HG02981 (cell line): Measurements from ENCODE around the gene TMEM86B.
"Not testable (repeated sequence)": the region's sequence is repeated elsewhere in the genome, so short reads cannot be mapped to it uniquely, and the experiment has no call there.

Experiments
- ATAC-seq: cut with Tn5 transposase; IDR thresholded peaks from one replicate; pipeline ENCODE4 v1.9.1; 2021; ENCODE audit warnings: mild to moderate bottlenecking, moderate library complexity; ENCODE audit not compliant: unreplicated experiment

The TMEM86B gene

DNA sequence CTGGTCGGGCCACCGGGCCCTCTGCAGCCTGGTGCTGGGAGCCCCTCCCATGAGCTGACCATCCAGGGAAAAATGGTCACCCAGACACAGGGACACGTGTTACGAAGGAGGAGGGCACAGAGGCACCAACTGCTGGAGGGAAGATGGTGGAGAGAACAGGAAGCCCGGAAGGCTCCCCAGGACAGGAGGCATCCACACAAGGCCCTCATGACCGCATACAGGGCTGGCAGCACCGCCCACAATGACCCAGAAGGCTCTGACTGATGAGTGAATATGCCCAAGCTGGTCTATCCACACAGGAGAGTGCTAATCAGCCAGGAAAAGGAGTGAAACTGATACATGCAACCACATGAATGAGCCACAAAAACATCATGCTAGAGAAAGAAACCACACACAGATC, 14.0 kb upstream of the TMEM86B start:
- ATAC-seq = no peak

DNA sequence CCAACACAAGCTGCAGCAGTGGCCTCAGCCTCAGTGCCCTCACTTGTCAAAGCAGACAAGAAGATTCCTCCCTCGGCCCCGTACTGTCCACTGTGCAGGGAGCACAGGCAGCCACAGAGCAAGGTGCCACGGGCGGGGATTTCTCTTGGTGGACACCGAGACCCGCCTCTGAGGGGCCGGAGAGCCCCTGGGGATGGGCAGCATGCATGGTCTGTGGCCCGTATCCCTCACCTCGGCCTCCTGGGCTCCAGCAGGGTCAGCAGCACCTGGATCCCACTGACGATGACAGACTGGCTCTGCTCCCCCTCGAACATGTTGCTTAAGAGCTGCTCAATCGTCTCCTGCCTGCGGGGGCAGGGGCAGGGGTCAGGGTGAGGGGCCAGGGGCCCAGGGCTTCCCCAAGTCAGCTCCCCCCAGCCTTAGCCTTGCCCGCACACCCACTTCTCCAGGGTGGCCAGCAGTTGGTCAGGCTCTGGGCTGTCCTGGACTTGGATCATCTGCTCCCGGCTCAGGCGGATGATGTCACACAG, 13.4 kb upstream of the TMEM86B start:
- no peak for ATAC-seq

DNA sequence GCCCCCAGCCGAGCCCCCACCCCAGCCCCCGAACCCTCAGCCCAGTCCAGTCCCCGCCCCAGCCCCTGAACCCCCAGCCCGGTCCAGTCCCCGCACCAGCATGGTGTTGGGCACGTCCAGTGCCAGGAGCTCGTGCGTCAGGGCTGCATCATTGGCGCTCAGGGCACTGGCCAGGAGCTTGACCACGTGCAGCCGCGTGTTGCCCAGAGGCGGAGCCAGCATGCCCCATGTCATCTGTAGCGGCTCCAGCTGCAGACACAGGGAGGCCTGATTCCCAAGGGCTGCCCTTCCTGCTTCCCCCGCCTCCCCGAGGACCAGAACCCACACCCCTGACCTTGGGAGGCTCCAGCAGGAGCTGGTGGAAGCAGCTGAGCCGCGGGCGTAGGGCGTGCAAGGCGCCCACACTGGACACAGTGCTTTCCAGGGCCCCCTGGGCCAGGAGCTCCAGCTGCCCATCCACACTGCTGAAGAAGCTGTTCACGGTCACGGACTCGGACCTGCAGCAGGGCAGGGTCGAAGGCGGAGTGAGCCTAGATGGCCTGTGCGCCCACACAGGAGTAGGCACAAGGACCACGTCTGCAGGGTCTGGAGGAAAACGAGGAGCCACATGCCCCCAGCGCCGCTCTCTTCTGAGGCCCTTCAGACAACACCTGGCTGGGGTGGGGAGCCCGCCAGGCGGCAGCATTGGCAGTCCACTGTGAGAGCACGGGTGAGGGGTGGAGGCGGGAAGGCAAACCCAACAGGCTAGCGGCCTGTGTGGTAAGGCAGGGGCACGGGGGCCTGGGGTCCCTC, 12.8 kb upstream of the TMEM86B start:
- ATAC-seq = no peak

DNA sequence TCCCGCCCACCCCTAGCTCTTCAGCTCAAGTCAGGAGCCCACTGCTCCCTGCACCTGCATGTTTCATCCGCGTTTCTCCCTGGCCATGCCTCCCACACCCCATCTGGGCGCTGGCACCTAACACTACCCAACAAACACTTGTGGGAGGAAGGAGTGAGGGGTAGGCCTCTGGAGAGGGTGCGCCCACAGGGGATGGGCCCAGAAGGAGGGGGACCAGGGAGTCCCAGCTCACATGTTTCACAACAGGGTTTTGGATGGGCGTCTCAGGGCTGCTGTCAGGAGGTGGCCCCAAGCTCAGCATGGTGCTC, 12.1 kb upstream of the TMEM86B start:
- ATAC-seq = no peak

DNA sequence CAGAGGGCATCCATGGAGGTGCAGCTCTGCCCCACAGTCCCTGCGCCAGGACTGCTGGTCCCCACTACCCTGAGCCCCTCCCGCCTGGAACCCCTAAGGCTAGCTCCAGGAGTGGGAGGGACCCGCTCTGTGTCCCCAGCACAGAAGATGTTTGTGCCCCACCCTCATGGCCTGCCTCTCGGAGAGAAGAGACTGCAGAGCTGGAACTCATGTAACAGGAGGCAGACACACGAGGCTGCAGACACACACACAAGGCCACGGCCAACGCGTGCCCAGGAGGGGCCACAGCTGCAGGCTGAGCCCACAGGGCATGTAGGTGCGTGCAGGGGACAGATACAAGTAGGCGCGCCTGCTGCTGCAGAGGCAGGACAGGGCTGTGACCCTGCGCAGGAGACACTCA, 10.4 kb upstream of the TMEM86B start:
- ATAC-seq = no peak

DNA sequence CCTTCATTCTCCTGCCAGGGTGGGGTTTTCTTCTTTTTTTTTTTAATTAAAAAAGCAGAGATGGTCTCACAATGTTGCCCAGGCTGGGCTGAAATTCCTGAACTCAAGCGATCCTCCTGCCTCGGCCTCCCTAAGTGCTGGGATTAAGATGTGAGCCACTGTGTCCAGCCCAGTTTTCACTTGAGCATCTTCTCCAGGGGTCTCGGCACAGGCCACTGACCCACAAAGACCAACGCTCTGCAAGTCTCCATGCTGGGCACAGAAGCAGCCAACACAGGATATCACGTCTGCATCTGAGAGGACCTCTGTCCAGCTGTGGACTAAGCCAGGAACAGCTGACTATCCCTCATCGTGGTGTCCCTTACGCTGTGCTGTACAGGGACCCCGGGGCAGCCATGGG, 9.5 kb upstream of the TMEM86B start:
- ATAC-seq = no peak

DNA sequence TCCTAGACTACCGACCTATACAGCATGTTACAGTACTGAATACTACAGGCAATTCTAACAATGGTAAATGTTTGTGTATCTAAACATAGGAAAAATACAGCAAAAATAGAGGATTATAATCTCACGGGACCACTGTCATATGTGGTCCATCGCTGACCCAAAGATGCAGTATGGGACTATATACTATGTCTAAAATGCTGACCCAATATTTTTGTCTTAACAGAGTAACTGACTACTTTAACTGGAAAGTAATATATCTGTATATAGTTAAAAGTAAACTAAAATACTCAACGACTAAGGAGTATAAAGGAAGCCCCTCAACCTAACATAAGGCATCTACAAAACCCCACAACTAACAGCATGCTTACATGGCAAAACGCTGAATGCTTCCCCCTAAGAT, 4.4 kb upstream of the TMEM86B start:
- ATAC-seq = no peak

DNA sequence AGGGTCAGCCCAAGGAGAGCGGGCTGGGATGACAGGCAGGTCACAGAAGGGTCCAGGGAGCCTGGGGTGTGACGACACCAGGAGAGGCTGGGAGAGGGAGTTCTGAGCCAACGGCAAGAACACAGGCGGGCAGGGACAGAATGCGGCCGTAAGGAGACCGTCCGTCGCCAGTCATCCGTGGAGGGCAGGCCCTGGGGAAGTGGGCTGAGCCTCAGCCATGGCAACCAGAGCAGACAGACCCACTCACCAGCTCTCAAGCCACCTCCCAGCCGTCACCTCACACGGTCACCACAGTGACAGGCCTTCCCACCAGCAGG, 3.7 kb upstream of the TMEM86B start:
- no peak for ATAC-seq

DNA sequence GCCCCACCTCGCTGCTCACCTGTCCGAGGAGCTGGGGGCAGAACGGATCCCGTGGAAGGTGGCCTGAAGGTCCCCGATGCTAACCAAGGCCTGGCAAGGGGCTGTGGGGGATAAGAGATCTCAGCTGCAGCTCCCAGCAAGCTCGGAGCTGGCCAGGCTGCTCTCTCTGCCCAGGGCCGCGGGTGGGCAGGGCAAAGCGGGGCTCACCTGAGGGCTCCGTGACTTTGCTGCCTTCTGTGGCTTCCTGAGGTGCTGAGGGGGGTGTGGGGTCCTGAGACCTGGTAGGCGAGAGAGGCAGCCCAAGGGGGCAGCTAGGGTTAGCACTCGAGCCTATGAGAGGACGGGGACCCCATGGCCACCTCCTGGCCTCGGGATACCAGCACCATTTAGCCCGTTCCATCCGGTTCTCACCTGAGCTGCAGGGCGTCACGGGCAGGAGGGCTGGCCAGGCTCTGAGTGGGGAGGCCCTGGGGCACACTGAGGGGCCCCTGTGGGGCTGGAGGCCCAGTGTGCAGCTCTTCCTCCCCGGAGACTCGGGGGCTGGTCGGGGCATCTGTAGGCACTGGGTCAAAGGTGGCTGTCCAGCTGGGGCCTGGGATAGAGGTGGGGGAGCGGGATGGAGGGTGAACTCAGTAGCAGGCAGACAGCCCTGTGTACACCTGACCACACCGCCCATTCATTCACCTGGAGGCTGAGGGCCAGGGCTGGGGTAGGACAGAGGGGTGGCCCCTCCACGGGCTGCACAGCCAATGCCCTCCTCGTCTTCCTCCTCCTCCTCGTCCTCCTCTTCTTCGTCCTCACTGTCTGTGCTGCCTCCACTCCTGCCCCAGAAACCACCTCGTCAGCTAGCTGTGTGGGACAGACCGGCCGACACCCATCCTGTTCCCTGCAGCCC, 3.1 kb upstream of the TMEM86B start:
- no peak for ATAC-seq

DNA sequence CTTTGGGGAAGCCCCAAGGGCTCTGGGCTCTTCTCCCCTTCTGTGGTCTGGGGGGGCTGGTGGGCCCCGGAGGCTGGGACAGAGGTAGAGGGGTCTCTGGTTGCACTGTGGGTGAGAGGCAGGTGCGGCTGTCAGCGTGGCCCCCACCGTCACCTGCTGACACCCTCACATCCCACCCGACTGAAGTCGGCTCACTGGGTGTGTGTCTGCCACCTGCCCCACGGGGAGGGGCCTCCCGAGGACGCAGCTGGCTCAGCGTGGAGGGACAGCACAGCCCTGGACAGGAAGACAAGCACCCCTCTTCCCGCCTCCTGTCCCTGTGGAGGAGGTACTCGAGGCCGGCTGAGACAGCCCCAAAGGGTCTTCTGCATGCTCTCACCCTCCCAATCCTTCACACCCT, 2.2 kb upstream of the TMEM86B start:
- ATAC-seq = no peak

DNA sequence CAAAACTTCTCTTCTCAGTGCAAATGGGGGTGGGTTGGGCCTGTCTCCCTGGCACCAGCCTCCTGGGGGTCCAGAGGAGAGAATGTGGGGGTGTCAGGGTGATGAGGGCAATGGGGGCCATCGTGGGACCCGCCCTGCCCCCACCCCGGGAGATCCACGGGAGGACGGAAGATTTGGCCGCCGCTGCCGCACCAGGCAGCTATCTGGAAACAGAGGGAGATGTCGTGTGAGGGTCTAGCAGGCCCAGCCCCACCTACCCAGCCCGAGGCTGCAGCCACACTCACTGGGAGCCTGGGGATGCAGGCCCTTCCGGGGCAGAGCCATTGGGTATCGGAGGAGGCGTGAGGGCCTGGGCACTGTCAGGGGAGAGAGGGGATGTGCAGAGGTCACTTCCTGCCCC, 1.8 kb upstream of the TMEM86B start:
- no peak for ATAC-seq

DNA sequence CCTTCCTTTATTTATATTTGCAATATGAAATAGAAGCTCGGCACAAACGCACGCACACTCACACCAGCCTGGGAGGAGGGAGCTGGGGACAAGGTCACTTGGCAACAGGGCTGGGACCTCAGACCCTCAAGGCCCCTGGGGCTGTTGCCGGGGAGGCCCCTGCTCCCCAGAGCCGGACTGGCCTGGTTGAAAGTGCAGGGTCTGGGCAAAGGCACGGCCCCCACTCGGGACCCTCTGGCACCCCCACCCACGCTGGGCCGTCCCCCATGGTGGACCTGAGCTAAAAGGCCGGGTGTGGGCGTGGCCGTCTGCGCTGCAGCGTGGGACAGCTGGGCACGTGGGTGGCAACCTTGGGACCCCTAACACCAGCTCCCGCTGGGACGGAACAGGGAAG, 1.2 kb upstream of the TMEM86B start:
- no peak for ATAC-seq

DNA sequence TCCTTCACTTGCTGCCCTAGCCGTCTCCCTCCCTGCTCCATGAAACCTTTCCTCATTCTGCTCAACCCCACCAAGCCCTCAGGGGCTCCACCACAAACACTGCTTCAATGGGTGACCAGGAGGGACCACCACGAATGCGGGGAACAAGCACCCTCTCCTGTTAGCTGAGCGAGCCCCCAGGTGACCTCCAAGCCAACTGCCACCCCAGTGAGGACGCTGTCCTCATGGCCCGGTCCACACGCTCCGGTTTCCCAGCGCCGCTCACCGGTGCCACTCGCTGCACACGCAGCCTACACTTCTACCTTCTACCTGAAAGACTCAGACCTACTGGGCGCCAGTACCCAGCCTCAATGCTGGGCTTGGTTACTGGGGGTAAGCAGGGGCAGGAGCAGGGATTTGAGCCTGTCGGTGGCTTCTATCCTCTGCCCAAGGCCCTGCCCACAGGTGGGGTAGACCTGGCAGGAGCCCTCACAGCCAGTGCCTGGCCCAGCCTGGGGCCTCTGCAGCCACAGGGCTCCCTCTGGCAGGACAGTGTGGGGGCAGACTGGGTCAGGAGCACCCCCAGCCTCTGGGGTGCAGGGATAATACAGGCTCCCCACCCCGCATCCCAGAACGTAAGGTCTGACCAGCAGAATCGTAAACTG, 704 bp upstream of the TMEM86B start:
- ATAC-seq = no peak

DNA sequence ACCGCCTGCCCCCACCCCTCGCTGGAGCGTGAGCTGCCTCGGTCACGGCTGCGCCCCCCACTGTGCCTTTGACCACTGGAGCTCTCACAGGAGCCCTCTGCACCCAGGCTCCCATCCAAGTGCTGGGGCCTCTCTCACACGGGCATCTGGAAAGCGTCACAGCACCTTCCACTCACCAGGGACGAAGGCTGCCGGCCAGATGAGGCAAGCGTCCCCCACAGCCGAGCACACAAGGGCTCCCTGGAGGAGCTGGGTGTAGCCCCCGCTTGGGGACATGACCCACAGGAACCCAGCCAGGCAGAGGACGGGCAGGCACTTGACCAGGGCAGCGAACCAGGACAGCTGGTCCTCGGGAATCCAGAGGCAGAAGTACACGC, 560 bp downstream of the TMEM86B start:
- no peak for ATAC-seq

DNA sequence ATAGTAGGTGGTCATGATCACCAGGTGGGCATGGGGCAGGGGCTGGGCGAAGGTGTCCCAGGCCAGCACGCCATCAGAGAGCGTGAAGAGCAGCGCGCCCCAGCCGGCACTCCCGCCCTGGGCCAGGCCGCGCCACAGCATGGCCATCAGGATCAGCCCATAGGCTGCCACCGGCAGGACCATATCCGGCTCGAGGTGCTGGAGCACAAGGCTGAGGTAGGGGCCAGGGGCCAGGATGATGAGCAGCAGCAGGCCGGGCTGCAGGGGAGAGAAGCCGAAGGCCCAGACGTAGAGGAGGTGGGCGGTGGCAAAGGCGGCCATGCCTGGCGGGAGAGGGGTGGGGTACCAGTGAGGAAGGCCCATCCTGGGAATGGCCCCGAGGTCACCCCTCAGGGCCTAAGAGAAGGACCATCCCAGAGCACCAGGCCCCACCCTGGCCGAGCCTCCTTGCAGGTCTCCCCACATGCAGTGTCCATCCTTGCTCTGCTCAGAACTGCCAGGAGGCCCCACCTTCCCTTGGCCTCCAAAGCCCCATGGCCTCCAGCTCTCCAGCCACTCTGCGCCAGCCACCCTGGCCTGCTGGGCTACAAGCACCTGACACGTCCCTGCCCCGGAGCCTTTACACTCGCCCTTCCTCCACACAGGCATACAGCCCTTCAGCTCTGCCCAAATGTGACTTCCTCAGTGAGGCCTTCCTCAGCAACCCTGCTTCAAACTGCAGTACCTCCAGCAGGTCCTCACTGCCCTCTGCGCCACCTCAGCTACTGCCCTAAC, 1.1 kb downstream of the TMEM86B start:
- no peak for ATAC-seq

DNA sequence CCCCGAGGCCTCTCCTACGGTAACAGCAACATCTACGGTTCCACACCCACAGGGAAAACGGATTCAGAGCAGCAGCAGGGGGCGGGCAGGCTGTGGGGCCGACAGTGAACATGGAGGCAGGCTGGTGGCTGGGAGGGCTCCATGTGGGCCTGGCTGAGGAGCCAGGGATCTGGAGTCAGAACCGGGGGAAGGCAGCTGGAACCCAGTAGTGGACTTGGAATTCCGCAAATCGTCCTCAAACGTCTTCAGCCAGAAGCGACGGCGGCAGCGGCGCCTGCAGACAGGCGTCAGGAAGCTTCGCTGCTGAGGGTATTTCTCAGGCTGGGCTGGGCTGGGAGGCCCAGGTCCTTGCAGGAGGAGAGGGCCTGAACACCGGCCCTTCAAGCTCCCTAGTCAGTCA, 1.8 kb downstream of the TMEM86B start:
- ATAC-seq = no peak

DNA sequence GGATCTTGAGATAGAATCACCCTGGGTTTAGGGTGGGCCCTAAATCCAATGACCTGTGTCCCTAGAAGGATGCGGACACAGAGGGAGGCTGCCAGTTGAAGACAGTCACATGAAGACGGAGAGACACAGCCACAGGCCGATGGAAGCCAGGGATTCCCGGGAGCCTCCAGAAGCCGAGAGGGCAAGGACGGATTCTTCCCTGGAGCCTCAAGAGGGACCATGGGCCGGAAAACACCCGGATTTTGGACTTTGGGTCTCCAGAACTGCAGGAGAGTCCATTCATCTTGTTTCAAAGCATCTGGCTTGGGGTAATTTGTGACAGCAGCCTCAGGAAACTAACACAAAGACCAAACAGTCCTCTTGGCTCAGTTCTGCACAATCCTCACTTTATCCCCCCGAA, 2.3 kb downstream of the TMEM86B start:
- ATAC-seq = no peak

DNA sequence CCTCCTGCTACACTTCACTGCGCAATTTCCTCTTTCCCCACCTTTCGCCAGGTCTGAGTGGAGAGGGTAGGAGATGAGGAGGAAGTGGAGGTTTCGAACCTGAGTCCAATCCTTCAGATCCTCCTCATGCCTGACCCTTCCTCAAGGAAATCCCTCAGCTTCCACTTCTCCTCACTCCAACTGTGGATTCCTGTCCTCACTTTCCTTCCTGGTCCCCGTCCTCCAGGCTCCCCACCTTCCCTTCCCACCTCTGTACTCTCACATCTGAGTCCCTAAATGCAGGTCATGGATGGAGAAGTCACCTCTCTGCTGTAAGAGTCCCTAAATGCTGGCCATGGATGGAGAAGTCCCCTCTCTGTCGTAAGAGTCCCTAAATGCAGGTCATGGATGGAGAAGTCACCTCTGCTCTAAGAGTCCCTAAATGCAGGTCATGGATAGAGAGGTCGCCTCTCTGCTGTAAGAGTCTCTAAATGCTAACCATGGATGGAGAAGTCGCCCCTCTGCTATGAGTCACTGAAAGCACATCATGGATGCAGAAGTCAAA, 3.1 kb downstream of the TMEM86B start:
- no peak for ATAC-seq

DNA sequence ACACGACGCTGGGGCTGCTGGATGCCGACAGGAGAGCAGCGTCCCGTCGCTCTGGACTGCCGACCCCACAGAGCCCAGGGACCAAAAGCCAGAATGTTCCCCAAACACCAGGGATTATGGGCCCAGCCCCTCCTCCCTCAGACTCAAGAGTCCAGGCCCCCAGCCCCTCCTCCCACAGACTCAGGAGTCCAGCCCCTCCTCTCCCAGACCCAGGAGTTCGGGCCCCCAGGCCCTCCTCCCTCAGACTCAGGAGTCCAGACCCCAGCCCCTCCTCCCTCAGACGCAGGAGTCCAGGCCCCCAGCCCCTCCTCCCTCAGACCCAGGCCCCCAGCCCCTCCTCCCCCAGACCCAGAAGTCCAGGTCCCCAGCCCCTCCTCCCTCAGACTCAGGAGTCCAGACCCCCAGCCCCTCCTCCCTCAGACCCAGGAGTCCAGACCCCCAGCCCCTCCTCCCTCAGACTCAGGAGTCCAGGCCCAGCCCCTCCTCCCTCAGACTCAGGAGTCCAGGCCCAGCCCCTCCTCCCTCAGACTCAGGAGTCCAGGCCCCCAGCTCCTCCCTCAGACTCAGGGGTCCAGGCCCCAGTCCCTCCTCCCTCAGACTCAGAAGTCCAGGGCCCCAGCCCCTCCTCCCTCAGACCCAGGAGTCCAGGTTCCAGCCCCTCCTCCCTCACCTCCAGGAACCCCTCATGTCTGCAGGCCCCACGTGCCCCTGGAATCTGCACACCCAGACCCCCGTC, 3.7 kb downstream of the TMEM86B start:
- ATAC-seq = not testable (repeated sequence)

DNA sequence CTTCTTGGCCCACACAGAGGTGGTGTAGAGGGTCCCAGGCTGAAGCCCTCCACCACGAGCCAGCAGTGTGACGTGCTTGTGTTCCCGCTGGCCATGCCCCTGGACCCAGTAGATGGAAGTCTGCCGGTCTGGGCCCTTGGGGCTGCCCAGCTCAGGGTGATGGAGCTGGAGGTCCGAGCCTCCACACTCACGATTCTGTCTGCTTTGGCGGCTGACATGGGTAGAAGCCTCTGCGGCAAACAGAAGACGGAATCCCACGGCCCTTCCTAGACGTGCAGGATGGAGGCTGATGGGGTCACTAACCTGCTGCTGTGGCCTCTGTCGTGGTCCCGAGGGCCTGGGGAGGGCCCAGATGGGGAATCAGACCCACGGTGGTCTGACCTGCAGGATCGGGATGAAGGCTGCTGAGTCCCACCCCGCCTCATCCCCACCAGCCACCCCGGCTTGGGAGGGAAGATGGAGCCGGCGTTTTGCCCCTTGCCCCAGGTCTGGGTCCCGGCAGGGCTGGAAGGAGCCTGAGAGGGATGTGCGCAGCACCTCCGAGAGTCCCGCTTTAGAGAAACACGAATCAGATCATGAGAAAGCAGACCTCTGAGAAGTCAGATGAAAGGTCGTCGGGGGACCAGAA, 4.4 kb downstream of the TMEM86B start:
- no peak for ATAC-seq
